GM18520 (cell line): Measurements from ENCODE around the gene RSPH1.

Experiments
- ATAC-seq: cut with Tn5 transposase; IDR thresholded peaks from one replicate; pipeline ENCODE4 v1.9.1; 2021; ENCODE audit not compliant: unreplicated experiment

RSPH1 gene

GRCh38 chr21:42433946-42434551, 62.0 kb downstream of the RSPH1 start:
- no peak for ATAC-seq

- no peak for ATAC-seq
Measured at GRCh38 chr21:42432695-42433094, 63.3 kb downstream of the RSPH1 start.

- ATAC-seq: no peak
Measured at GRCh38 chr21:42431196-42431595, 64.8 kb downstream of the RSPH1 start.

GRCh38 chr21:42430521-42430920, 65.5 kb downstream of the RSPH1 start:
- no peak for ATAC-seq

- no peak for ATAC-seq
Measured at GRCh38 chr21:42429856-42430255, 66.2 kb downstream of the RSPH1 start.

- no peak for ATAC-seq
Measured at GRCh38 chr21:42429021-42429420, 67.0 kb downstream of the RSPH1 start.

- no peak for ATAC-seq
Measured at GRCh38 chr21:42427809-42428419, 68.1 kb downstream of the RSPH1 start.

- ATAC-seq: no peak
Measured at GRCh38 chr21:42426876-42427480, 69.0 kb downstream of the RSPH1 start.

- ATAC-seq: no peak
Measured at GRCh38 chr21:42426424-42426823, 69.6 kb downstream of the RSPH1 start.

- peak; percentile 19 for ATAC-seq
Measured at GRCh38 chr21:42425591-42425990, 70.4 kb downstream of the RSPH1 start.

GRCh38 chr21:42424914-42425541, 71.0 kb downstream of the RSPH1 start:
- ATAC-seq: peak; percentile 33

GRCh38 chr21:42423685-42424084, 72.3 kb downstream of the RSPH1 start:
- no peak for ATAC-seq

GRCh38 chr21:42423197-42423675, 72.8 kb downstream of the RSPH1 start:
- no peak for ATAC-seq
